ENCODE data around the gene FBN3. TPM values are rescaled to one million over a fixed set of nuclear protein-coding genes. Genes with fewer than 3 reads are reported as not detected.
"Not testable (repeated sequence)": the region's sequence is repeated elsewhere in the genome, so short reads cannot be mapped to it uniquely, and the experiment has no call there.

The FBN3 gene
- total RNA-seq, 1 experiment from 2014 or later: not detected

GRCh38 chr19:8107301-8107903 lies 42.0 kb downstream of the FBN3 start:
- in situ Hi-C loops (cut with HindIII; ENCODE audit: low pct_unique_long_range_greater_than_20kb, low sequenced_read_pairs): no loop called here
- no peak for DNase-seq (ENCODE audit: low read depth, low spot score)

- DNase-seq (ENCODE audit: low read depth, low spot score): no peak
- in situ Hi-C loops (cut with HindIII; ENCODE audit: low pct_unique_long_range_greater_than_20kb, low sequenced_read_pairs): no loop called here
Measured at GRCh38 chr19:8105471-8105870, 43.9 kb downstream of the FBN3 start.

- in situ Hi-C loops (cut with HindIII; ENCODE audit: low pct_unique_long_range_greater_than_20kb, low sequenced_read_pairs); DNase-seq (ENCODE audit: low read depth, low spot score): not testable (repeated sequence)
Measured at GRCh38 chr19:8101910-8102309, 47.5 kb downstream of the FBN3 start.

GRCh38 chr19:8101311-8101710 lies 48.1 kb downstream of the FBN3 start:
- in situ Hi-C loops (cut with HindIII; ENCODE audit: low pct_unique_long_range_greater_than_20kb, low sequenced_read_pairs): no loop called here
- DNase-seq (ENCODE audit: low read depth, low spot score): no peak

GRCh38 chr19:8097681-8098567 lies 51.5 kb downstream of the FBN3 start:
- in situ Hi-C loops (cut with HindIII; ENCODE audit: low pct_unique_long_range_greater_than_20kb, low sequenced_read_pairs): no loop called here
- DNase-seq (ENCODE audit: low read depth, low spot score): peak; percentile 62

GRCh38 chr19:8097198-8097597 lies 52.2 kb downstream of the FBN3 start:
- in situ Hi-C loops (cut with HindIII; ENCODE audit: low pct_unique_long_range_greater_than_20kb, low sequenced_read_pairs): no loop called here
- no peak for DNase-seq (ENCODE audit: low read depth, low spot score)

GRCh38 chr19:8096071-8096470 lies 53.3 kb downstream of the FBN3 start:
- no peak for DNase-seq (ENCODE audit: low read depth, low spot score)
- in situ Hi-C loops (cut with HindIII; ENCODE audit: low pct_unique_long_range_greater_than_20kb, low sequenced_read_pairs): no loop called here

- DNase-seq (ENCODE audit: low read depth, low spot score): no peak
- in situ Hi-C loops (cut with HindIII; ENCODE audit: low pct_unique_long_range_greater_than_20kb, low sequenced_read_pairs): no loop called here
Measured at GRCh38 chr19:8095354-8095886, 54.0 kb downstream of the FBN3 start.

- DNase-seq (ENCODE audit: low read depth, low spot score): no peak
- in situ Hi-C loops (cut with HindIII; ENCODE audit: low pct_unique_long_range_greater_than_20kb, low sequenced_read_pairs): no loop called here
Measured at GRCh38 chr19:8094336-8094735, 55.1 kb downstream of the FBN3 start.

GRCh38 chr19:8093740-8094139 lies 55.7 kb downstream of the FBN3 start:
- in situ Hi-C loops (cut with HindIII; ENCODE audit: low pct_unique_long_range_greater_than_20kb, low sequenced_read_pairs): no loop called here
- DNase-seq (ENCODE audit: low read depth, low spot score): no peak

GRCh38 chr19:8090950-8091349 lies 58.4 kb downstream of the FBN3 start:
- in situ Hi-C loops (cut with HindIII; ENCODE audit: low pct_unique_long_range_greater_than_20kb, low sequenced_read_pairs): no loop called here
- DNase-seq (ENCODE audit: low read depth, low spot score): no peak

- in situ Hi-C loops (cut with HindIII; ENCODE audit: low pct_unique_long_range_greater_than_20kb, low sequenced_read_pairs): no loop called here
- peak; percentile 28 for DNase-seq (ENCODE audit: low read depth, low spot score)
Measured at GRCh38 chr19:8089664-8090601, 59.5 kb downstream of the FBN3 start.

- in situ Hi-C loops (cut with HindIII; ENCODE audit: low pct_unique_long_range_greater_than_20kb, low sequenced_read_pairs): no loop called here
- no peak for DNase-seq (ENCODE audit: low read depth, low spot score)
Measured at GRCh38 chr19:8088752-8089663, 60.4 kb downstream of the FBN3 start.

- DNase-seq (ENCODE audit: low read depth, low spot score): no peak
- in situ Hi-C loops (cut with HindIII; ENCODE audit: low pct_unique_long_range_greater_than_20kb, low sequenced_read_pairs): no loop called here
Measured at GRCh38 chr19:8087876-8088275, 61.5 kb downstream of the FBN3 start.

GRCh38 chr19:8086849-8087248 lies 62.5 kb downstream of the FBN3 start:
- DNase-seq (ENCODE audit: low read depth, low spot score): no peak
- in situ Hi-C loops (cut with HindIII; ENCODE audit: low pct_unique_long_range_greater_than_20kb, low sequenced_read_pairs): no loop called here

- DNase-seq (ENCODE audit: low read depth, low spot score): no peak
- in situ Hi-C loops (cut with HindIII; ENCODE audit: low pct_unique_long_range_greater_than_20kb, low sequenced_read_pairs): no loop called here
Measured at GRCh38 chr19:8085598-8086408, 63.6 kb downstream of the FBN3 start.
